Aorta (tissue), 5 donors: ENCODE results near the gene TMEM164. TPM values are rescaled to one million over a fixed set of nuclear protein-coding genes. Genes with fewer than 3 reads are reported as not detected.

Experiments
- ATAC-seq: fragments of 200-7000 bp; cut with Tn5 transposase; one replicate; pipeline ENCODE4 v1.9.1; 2022; ENCODE audit warnings: moderate library complexity; ENCODE audit not compliant: low FRiP score
- DNase-seq, 2 donors: peaks; one replicate each; pipeline ENCODE4 v3.0.0-alpha.2; 2020
- H3K27ac ChIP-seq, 2 donors: one replicate each; pipeline ENCODE4 v1.5.1; 2013; ENCODE audit warnings: low read length in 2 of 2, mild to moderate bottlenecking in 2 of 2, moderate library complexity in 2 of 2, control low read depth in 1 of 2, inconsistent platforms in 1 of 2, low read depth in 1 of 2
- H3K27me3 ChIP-seq, 2 donors: one replicate each; pipeline ENCODE4 v1.6.1; 2013; ENCODE audit warnings: control low read depth in 1 of 2, low read length in 1 of 2, mild to moderate bottlenecking in 1 of 2, moderate library complexity in 1 of 2; ENCODE audit not compliant: insufficient read depth in 2 of 2, control insufficient read depth in 1 of 2
- H3K36me3 ChIP-seq, 2 donors: one replicate each; pipeline ENCODE4 v1.6.1; 2013; ENCODE audit warnings: control low read depth in 1 of 2, low read length in 1 of 2, mild to moderate bottlenecking in 1 of 2; ENCODE audit not compliant: insufficient read depth in 2 of 2, control insufficient read depth in 1 of 2
- H3K4me1 ChIP-seq, 2 donors: one replicate each; pipeline ENCODE4 v1.6.1; 2013; ENCODE audit warnings: low read length in 2 of 2, control low read depth in 1 of 2, mild to moderate bottlenecking in 1 of 2, moderate library complexity in 1 of 2; ENCODE audit not compliant: insufficient read depth in 2 of 2, control insufficient read depth in 1 of 2
- H3K4me3 ChIP-seq, 2 donors: one replicate each; pipeline ENCODE4 v1.5.1; 2013; ENCODE audit warnings: low read length in 2 of 2, control low read depth in 1 of 2, mild to moderate bottlenecking in 1 of 2
- H3K9me3 ChIP-seq: one replicate; pipeline ENCODE4 v1.6.1; 2013; ENCODE audit warnings: mild to moderate bottlenecking, low read length; ENCODE audit not compliant: control insufficient read depth
- WGBS, 2 donors: extraction: QIAGEN DNeasy Blood & Tissue Kit; methylation state at CpG; one replicate each; pipeline ENCODE4 v1.1.7; 2013; 5-methylcytosine and 5-hydroxymethylcytosine counted together
- intact Hi-C, 2 donors: fragments of 100-400 bp; cut with DNase I; formaldehyde crosslinking; loops; one replicate each; pipeline versions ENCODE4 v1.14.2 to v1.15.0; 2022
- polyA plus RNA-seq, 2 donors: library from polyadenylated mRNA; stranded (reverse); fragments of 200-250 nt; gene quantifications; one replicate each; pipeline ENCODE4 v1.2.3, GENCODE V29; 2013
- total RNA-seq, 2 donors: library from RNA; stranded (reverse); fragmentation: NEBNext Ultra II Directional; extraction: Animal tissue kit (Norgen Biotek cat#: 25700); gene quantifications; one replicate each; pipeline ENCODE4 v1.2.1, GENCODE V29; 2021
- donor health status: healthy with polysubstance abuse.
- donor health status: Bipolar disorder and iron deficiency.
- donor health status: DM: no; HTN: no; CAD: no.
- donor health status: DM: no; HTN: no; CAD: no.
- donor health status: DM: yes; HTN: yes; CAD: no.

TMEM164 gene
- total and polyA plus RNA-seq, 4 donors = 7.8 to 18.3 (median 11.2) TPM

GRCh38 chrX:110025395-110025794, 22.5 kb downstream of the TMEM164 start:
- 69 to 97% methylated on average over 1 of the region's 1 CpG for WGBS, 2 donors

GRCh38 chrX:110026099-110026844, 23.4 kb downstream of the TMEM164 start:
- H3K9me3 ChIP-seq = no peaks in the 10 kb centered on the region

More at GRCh38 chrX:110025395-110025794, 22.5 kb downstream of the TMEM164 start:
- intact Hi-C loops = no loop called here
- DNase-seq = no peak
- Histone ChIP-seq H3K4me3 (no peak overlapping the region), H3K27ac (no peak overlapping the region), H3K4me1 (no peaks in the 10 kb centered on the region), H3K36me3 (no peaks in the 10 kb centered on the region), H3K27me3 (no peaks in the 10 kb centered on the region), H3K9me3 (no peaks in the 10 kb centered on the region)
- ATAC-seq = no peak

GRCh38 chrX:110032534-110033147, 29.7 kb downstream of the TMEM164 start:
- no peak for DNase-seq
- no peaks in the 10 kb centered on the region for H3K27me3 ChIP-seq

More at GRCh38 chrX:110026099-110026844, 23.4 kb downstream of the TMEM164 start:
- WGBS, 2 donors = 54 to 61% methylated on average over 9 of the region's 9 CpGs
- Histone ChIP-seq H3K36me3 (no peaks in the 10 kb centered on the region), H3K4me3 (no peak overlapping the region), H3K4me1 (no peaks in the 10 kb centered on the region), H3K27ac (peak overlapping the region in 1 of 2 donors; percentile 28), H3K27me3 (no peaks in the 10 kb centered on the region)
- ATAC-seq (no peak), DNase-seq (no peak)
- intact Hi-C loops = no loop called here

GRCh38 chrX:110034036-110034435, 31.1 kb downstream of the TMEM164 start:
- Histone ChIP-seq H3K27ac (no peak overlapping the region), H3K36me3 (no peaks in the 10 kb centered on the region), H3K27me3 (no peaks in the 10 kb centered on the region), H3K4me1 (no peaks in the 10 kb centered on the region), H3K4me3 (no peak overlapping the region), H3K9me3 (no peaks in the 10 kb centered on the region)
- intact Hi-C loops = no loop called here
- DNase-seq (no peak), ATAC-seq (no peak)
- WGBS, 2 donors = 61 to 68% methylated on average over 2 of the region's 2 CpGs

More at GRCh38 chrX:110032534-110033147, 29.7 kb downstream of the TMEM164 start:
- intact Hi-C loops = no loop called here
- Histone ChIP-seq H3K27ac (no peak overlapping the region), H3K4me3 (no peak overlapping the region), H3K36me3 (no peaks in the 10 kb centered on the region), H3K9me3 (no peaks in the 10 kb centered on the region), H3K4me1 (no peaks in the 10 kb centered on the region)
- no peak for ATAC-seq
- WGBS, 2 donors = 52 to 56% methylated on average over 3 of the region's 3 CpGs

GRCh38 chrX:110036162-110037033, 33.5 kb downstream of the TMEM164 start:
- WGBS, 2 donors = 54 to 87% methylated on average over 3 of the region's 3 CpGs
- no peak for ATAC-seq
- intact Hi-C loops = no loop called here
- H3K9me3 ChIP-seq = no peaks in the 10 kb centered on the region
- DNase-seq = no peak
- H3K27ac ChIP-seq = no peak overlapping the region
- no peaks in the 10 kb centered on the region for H3K36me3 ChIP-seq
- H3K4me3 ChIP-seq = no peak overlapping the region
- no peaks in the 10 kb centered on the region for H3K4me1 ChIP-seq
- no peaks in the 10 kb centered on the region for H3K27me3 ChIP-seq

- 82 to 90% methylated on average over 2 of the region's 2 CpGs for WGBS, 2 donors
- Histone ChIP-seq H3K36me3 (no peaks in the 10 kb centered on the region), H3K27me3 (no peaks in the 10 kb centered on the region), H3K4me1 (no peaks in the 10 kb centered on the region), H3K4me3 (no peak overlapping the region), H3K27ac (no peak overlapping the region), H3K9me3 (no peaks in the 10 kb centered on the region)
- intact Hi-C loops = no loop called here
- no peak for ATAC-seq
- DNase-seq = no peak
These were observed 34.3 kb downstream of the TMEM164 start for GRCh38 chrX:110037178-110037577.

- ATAC-seq = no peak
- Histone ChIP-seq H3K36me3 (no peaks in the 10 kb centered on the region), H3K4me3 (no peak overlapping the region), H3K4me1 (no peaks in the 10 kb centered on the region), H3K27me3 (no peaks in the 10 kb centered on the region), H3K9me3 (no peaks in the 10 kb centered on the region), H3K27ac (no peak overlapping the region)
- DNase-seq = no peak
- intact Hi-C loops = no loop called here
These were observed 36.0 kb downstream of the TMEM164 start for GRCh38 chrX:110038900-110039299.

- ATAC-seq (no peak), DNase-seq (no peak)
- intact Hi-C loops = no loop called here
- Histone ChIP-seq H3K4me3 (no peak overlapping the region), H3K4me1 (no peaks in the 10 kb centered on the region), H3K27me3 (no peaks in the 10 kb centered on the region), H3K27ac (no peak overlapping the region), H3K36me3 (no peaks in the 10 kb centered on the region), H3K9me3 (no peaks in the 10 kb centered on the region)
- 50 to 87% methylated on average over 2 of the region's 2 CpGs for WGBS, 2 donors
These were observed 39.1 kb downstream of the TMEM164 start for GRCh38 chrX:110041980-110042379.
